Activated naive CD4-positive, alpha-beta T cell treated with anti-CD3 and anti-CD28 coated beads for 36 hours (primary cell): ENCODE results near the gene KDM2A. TPM values are rescaled to one million over a fixed set of nuclear protein-coding genes. Genes with fewer than 3 reads are reported as not detected.
"Not testable (repeated sequence)": the region's sequence is repeated elsewhere in the genome, so short reads cannot be mapped to it uniquely, and the experiment has no call there.

Source experiments
- CTCF ChIA-PET: fragments of 350-600 bp; sonication (Branson Sonifier 250); formaldehyde crosslinking; loops from one replicate; lab custom pipeline; 2021; ENCODE audit warnings: antibody characterized with exemption; lab: Charles Lee
- DNase-seq: peaks from one replicate; pipeline ENCODE4 v3.0.0-alpha.2; 2020
- H3K27ac Mint-ChIP-seq: one replicate; pipeline ENCODE4 v1.8.0; 2021; ENCODE audit warnings: mild to moderate bottlenecking, mixed read lengths
- H3K27me3 Mint-ChIP-seq: one replicate; pipeline ENCODE4 v1.8.0; 2021; ENCODE audit warnings: low read depth, mixed read lengths
- H3K36me3 Mint-ChIP-seq: one replicate; pipeline ENCODE4 v1.8.0; 2021; ENCODE audit warnings: low read depth, mixed read lengths
- H3K4me1 Mint-ChIP-seq: one replicate; pipeline ENCODE4 v1.8.0; 2021; ENCODE audit warnings: low read depth, mixed read lengths
- H3K4me3 Mint-ChIP-seq: one replicate; pipeline ENCODE4 v1.8.0; 2021; ENCODE audit warnings: mild to moderate bottlenecking, moderate library complexity, mixed read lengths
- H3K9me3 Mint-ChIP-seq: one replicate; pipeline ENCODE4 v1.8.0; 2021; ENCODE audit warnings: mixed read lengths
- intact Hi-C: fragments of 100-400 bp; cut with micrococcal nuclease; formaldehyde crosslinking; loops from one replicate; pipeline ENCODE4 v1.15.1; 2023
- total RNA-seq, 2 experiments: library from RNA; stranded (reverse); gene quantifications; one replicate each; pipeline ENCODE4 v1.2.3, GENCODE V29; 2021

KDM2A gene
- total RNA-seq, 2 experiments from 2014 or later, result 57.7 to 58.8 TPM

DNA sequence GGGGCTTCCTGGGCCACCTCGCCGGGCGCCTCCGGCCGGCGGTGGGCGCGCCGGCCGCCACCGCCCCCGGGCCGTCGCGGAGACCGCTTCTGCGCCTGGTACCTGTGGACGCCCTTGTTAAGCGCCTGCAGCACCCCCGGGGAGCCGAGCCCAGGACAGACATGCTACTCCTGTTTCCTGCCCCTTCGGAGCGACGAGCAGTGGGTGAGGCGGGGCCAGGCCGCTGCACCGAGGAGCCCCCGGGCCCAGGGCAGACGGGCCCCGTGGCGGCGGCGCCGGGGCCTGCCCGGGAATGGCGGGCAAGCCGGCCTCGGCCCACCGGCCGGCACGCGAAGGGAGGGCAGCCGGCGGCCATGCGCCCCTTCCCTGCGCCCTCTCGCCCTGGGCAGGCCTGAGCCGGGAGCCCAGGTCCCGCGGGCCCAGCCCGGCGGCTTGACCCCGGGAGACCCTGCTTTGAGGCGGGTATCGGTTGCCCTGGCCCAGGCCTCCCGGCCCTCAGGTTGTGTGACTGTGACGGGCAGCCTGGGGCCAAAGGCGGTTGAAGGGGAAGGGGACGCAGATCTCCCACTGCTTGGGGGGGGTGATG is 789 bp upstream of the KDM2A start:
- peak; percentile 59 for DNase-seq
- Mint-ChIP-seq H3K4me1 (peaks cover 41% of the 10 kb centered on the region), H3K9me3 (no peaks in the 10 kb centered on the region), H3K36me3 (peaks cover 12% of the 10 kb centered on the region), H3K27ac (peak overlapping the region; percentile 59), H3K27me3 (no peaks in the 10 kb centered on the region), H3K4me3 (peak overlapping the region; percentile 72)
- CTCF ChIA-PET, result interaction anchor here (0.6 to 1.3 kb wide), 2 partner anchors 49 to 51 kb away, joined by 3 to 4 read pairs; no protein-coding TSS in a partner anchor
- intact Hi-C loops, result loop anchor here (2.0 to 10.0 kb wide), 5 partner anchors 35 to 387 kb away; partner anchors contain the start of genes CDK2AP2, PC and PITPNM1

DNA sequence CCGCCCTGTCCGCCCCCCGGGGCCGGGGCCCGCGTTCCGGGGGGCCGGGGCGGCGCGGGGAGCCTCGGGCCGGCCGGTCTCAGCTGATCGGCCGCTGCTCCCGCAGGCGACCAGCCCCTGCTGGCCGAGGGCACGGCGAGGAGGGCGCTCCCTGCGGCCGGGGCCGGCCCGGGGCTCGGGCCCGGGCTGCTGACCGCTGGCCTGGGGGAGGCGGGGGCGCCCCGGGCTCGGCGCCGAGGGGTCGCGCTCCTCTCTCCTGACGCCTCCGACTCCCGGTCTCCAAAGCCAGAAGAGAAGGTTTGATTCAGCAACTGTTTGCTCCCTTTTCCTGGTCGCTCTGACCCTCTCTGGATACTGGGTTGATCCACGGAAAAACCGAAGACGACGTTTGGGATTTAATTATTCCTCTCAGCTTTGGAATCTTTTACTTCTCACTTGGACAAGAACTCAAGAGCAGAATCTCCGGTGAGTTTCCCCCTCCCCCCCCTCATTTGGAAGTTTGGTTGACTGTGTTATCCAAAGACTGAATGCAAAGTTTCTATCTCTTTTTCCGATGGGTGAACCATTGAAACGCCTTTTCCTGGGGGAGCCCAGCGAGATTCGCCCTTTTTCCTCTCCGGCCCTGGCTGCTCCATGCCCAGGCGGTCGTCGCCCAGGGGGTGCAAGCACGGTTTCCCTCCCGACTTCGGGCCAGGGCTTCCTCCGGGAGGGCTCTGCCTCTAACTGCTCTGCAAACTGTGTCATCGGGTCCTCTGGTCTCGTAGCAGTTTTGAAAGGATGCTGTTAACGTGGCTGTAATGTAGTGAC is 725 bp downstream of the KDM2A start:
- DNase-seq, result peak; percentile 52
- intact Hi-C loops, result loop anchor here (1.0 to 10.0 kb wide), 9 partner anchors 37 to 500 kb away; partner anchors contain the start of genes CDK2AP2, PC, PITPNM1 and RCE1
- no peaks in the 10 kb centered on the region for H3K27me3 Mint-ChIP-seq
- peaks cover 13% of the 10 kb centered on the region for H3K36me3 Mint-ChIP-seq
- H3K4me3 Mint-ChIP-seq, result peak overlapping the region; percentile 97
- H3K4me1 Mint-ChIP-seq, result peaks cover 36% of the 10 kb centered on the region
- no peaks in the 10 kb centered on the region for H3K9me3 Mint-ChIP-seq
- CTCF ChIA-PET, result interaction anchor here (1.3 kb wide), 1 partner anchor 41 kb away, joined by 4 read pairs; no protein-coding TSS in a partner anchor
- H3K27ac Mint-ChIP-seq, result peak overlapping the region; percentile 92

DNA sequence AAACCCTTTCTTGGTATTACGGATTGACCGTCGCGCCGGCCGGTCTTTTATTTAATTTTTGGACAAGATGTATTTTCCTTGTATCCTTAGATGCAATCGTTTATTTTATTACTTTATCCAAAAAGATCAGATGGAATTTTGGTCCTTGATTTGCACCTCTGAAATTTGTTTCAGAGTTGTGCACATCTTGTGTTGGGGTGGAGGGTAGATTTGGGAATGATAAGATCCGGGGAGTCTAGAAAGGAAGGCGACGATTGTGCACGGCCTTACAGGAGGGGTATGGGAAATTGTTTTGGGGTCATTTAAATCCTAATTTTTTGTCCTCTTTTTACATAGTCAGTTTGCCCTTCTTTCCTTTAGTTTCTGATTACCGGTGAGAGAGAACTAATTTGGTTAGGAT is 1.4 kb downstream of the KDM2A start:
- intact Hi-C loops, result loop anchor here (5.0 kb wide), 1 partner anchor 47 kb away; no protein-coding TSS in a partner anchor

DNA sequence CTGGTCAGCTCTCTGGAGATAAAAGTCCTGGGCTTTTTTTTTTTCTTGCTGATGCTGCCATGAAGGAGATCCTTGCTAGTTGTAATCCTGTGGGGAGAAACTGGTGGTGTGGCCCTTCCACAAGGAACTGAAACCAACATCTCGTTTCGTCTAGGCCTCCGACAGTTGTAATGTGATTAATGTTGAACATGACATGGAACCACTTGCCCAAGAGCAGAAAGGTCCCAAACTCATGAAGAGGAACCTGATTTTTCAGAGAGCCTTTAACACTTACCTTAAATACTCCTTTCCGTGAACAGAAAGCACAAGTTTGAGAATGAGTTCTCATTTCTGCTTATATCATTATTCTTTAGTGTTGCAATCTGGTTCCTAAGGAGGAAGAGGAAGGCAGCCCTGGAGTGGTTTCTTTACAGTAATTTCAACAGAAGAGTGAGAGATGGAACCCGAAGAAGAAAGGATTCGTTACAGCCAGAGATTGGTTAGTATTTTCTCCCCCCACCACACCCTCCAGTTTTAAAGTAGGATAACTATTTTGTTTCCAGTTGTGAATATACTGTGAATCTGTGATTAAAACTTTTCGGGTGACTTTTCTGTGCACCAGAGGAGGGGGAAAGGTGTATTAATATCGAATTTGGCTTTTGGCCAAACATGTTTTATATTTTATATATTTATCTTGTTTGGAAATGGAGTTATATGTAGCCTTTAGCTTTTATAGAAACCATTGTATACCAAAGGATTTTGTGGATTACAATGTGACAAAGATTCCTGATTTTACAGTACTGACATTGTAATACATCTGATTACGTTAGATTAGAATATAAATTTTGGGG is 2.0 kb downstream of the KDM2A start:
- intact Hi-C loops, result loop anchor here (5.0 kb wide), 1 partner anchor 46 kb away; no protein-coding TSS in a partner anchor
- CTCF ChIA-PET, result interaction anchor here (0.8 kb wide), 1 partner anchor 10 kb away, joined by 3 read pairs; no protein-coding TSS in a partner anchor
- Mint-ChIP-seq H3K4me3 (peak overlapping the region; percentile 97), H3K4me1 (peaks cover 32% of the 10 kb centered on the region), H3K27me3 (no peaks in the 10 kb centered on the region), H3K36me3 (peaks cover 13% of the 10 kb centered on the region), H3K27ac (peak overlapping the region; percentile 92), H3K9me3 (no peaks in the 10 kb centered on the region)
- DNase-seq, result peak; percentile 36

More for the DNA sequence above, 1.4 kb downstream of the KDM2A start:
- peaks cover 13% of the 10 kb centered on the region for H3K36me3 Mint-ChIP-seq
- no peaks in the 10 kb centered on the region for H3K27me3 Mint-ChIP-seq
- peak overlapping the region; percentile 97 for H3K4me3 Mint-ChIP-seq
- peak overlapping the region; percentile 92 for H3K27ac Mint-ChIP-seq
- H3K4me1 Mint-ChIP-seq, result peaks cover 35% of the 10 kb centered on the region
- H3K9me3 Mint-ChIP-seq, result no peaks in the 10 kb centered on the region
- DNase-seq, result no peak
- CTCF ChIA-PET, result no interaction called here

DNA sequence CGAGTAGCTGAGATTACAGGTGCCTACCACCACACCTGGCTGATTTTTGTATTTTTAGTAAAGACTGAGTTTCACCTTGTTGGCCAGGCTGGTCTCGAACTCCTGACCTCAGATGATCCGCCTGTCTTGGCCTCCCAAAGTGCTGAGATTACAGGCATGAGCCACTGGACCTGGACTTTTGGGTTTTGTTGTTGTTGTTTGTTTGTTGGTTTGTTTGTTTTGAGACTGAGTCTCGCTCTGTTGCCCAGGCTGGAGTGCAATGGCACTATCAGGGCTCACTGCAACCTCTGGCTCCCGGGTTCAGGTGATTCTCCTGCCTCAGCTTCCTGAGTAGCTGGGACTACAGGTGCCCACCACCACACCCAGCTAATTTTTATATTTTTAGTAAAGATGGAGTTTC is 4.7 kb downstream of the KDM2A start:
- DNase-seq, H3K4me3 Mint-ChIP-seq, H3K9me3 Mint-ChIP-seq, CTCF ChIA-PET, H3K27me3 Mint-ChIP-seq: not testable (repeated sequence)
- peak overlapping the region; percentile 13 for H3K27ac Mint-ChIP-seq
- peaks cover 14% of the 10 kb centered on the region for H3K36me3 Mint-ChIP-seq
- peaks cover 27% of the 10 kb centered on the region for H3K4me1 Mint-ChIP-seq
- intact Hi-C loops, result loop anchor here (5.0 kb wide), 1 partner anchor 44 kb away; no protein-coding TSS in a partner anchor

DNA sequence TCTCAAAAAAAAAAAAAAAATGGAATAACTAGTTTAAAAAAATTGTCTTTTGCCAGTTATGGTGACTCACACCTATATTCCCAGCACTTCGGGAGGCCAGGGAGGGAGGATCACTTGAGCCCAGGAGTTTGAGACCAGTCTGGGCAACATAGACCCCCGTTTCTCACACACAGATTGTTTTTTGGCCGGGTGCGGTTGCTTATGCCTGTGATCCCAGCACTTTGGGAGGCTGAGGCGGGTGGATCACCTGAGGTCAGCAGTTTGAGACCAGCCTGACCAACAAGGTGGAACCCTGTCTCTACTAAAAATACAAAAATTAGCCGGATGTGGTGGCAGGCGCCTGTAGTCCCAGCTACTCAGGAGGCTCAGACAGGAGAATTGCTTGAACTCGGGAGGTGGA is 7.2 kb downstream of the KDM2A start:
- intact Hi-C loops, H3K27me3 Mint-ChIP-seq, DNase-seq, H3K27ac Mint-ChIP-seq, H3K9me3 Mint-ChIP-seq, H3K4me3 Mint-ChIP-seq: not testable (repeated sequence)
- H3K4me1 Mint-ChIP-seq, result peaks cover 32% of the 10 kb centered on the region
- H3K36me3 Mint-ChIP-seq, result peaks cover 11% of the 10 kb centered on the region
- CTCF ChIA-PET, result interaction anchor here (1.3 kb wide), 1 partner anchor 195 kb away, joined by 3 read pairs; no protein-coding TSS in a partner anchor

DNA sequence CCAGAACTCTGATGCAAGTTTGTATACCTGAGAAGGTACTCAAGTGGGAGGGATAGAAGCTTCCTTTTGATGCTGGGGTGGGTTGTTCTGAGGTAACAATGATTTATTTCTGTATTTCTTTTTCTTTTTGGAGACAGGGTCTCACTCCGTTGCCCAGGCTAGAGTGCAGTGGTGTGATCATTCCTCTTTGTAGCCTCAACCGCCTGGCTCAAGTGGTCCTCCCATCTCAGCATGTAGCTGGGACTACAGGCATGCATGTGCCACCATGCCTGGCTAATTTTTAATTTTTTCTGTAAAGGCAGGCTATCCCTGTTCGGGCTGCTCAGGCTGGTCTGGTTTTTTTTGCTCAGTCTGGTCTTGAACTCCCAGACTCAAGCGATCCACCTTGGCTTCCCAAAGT is 7.9 kb downstream of the KDM2A start:
- no peak overlapping the region for H3K27ac Mint-ChIP-seq
- CTCF ChIA-PET, result interaction anchor here (0.7 to 1.3 kb wide), 2 partner anchors 29 to 194 kb away, joined by 3 read pairs; no protein-coding TSS in a partner anchor
- peaks cover 16% of the 10 kb centered on the region for H3K36me3 Mint-ChIP-seq
- no peak for DNase-seq
- no peaks in the 10 kb centered on the region for H3K9me3 Mint-ChIP-seq
- no peak overlapping the region for H3K4me3 Mint-ChIP-seq
- peaks cover 29% of the 10 kb centered on the region for H3K4me1 Mint-ChIP-seq
- no peaks in the 10 kb centered on the region for H3K27me3 Mint-ChIP-seq
- intact Hi-C loops, result no loop called here

DNA sequence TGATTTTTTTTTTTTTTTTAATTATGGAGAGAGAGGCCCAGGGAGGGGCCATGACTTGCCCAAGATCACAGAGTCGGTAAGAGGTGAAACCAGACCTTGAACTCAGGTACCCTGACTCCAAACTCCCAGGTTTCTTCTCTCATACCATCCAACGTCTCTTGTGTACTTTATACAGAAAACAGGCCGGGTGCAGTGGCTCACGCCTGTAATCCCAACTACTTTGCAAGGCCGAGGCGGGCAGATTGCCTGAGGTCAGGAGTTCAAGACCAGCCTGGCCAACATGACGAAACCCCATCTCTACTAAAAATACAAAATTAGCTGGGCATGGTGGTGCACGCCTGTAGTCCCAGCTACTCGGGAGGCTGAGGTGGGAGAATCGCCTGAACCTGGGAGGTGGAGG is 11.8 kb downstream of the KDM2A start:
- CTCF ChIA-PET, DNase-seq, intact Hi-C loops, H3K4me3 Mint-ChIP-seq, H3K27me3 Mint-ChIP-seq, H3K27ac Mint-ChIP-seq, H3K9me3 Mint-ChIP-seq: not testable (repeated sequence)
- peaks cover 19% of the 10 kb centered on the region for H3K4me1 Mint-ChIP-seq
- H3K36me3 Mint-ChIP-seq, result peaks cover 33% of the 10 kb centered on the region

DNA sequence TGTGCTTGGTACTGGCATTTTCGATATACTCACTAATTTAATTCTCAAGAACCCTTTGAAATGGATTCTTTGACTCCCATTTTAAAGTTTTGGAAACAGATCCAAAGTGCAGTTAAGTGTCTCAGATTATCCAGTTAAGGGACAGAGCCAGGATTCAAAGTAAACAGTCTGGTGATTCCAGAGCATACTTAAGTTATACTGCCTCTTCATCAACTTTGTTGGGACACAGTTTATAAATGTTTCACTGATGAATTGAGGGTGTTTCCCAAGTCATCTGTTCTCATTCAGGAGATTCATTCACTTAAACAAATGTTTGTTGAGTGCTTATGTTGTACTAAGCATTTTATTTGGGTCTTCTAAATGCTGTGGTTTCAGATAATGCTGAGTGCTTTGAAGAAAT is 17.1 kb downstream of the KDM2A start:
- Mint-ChIP-seq H3K27ac (no peak overlapping the region), H3K4me3 (no peak overlapping the region), H3K27me3 (no peaks in the 10 kb centered on the region), H3K36me3 (peaks cover 34% of the 10 kb centered on the region), H3K4me1 (peaks cover 7% of the 10 kb centered on the region), H3K9me3 (no peaks in the 10 kb centered on the region)
- CTCF ChIA-PET, result no interaction called here
- intact Hi-C loops, result no loop called here
- no peak for DNase-seq

DNA sequence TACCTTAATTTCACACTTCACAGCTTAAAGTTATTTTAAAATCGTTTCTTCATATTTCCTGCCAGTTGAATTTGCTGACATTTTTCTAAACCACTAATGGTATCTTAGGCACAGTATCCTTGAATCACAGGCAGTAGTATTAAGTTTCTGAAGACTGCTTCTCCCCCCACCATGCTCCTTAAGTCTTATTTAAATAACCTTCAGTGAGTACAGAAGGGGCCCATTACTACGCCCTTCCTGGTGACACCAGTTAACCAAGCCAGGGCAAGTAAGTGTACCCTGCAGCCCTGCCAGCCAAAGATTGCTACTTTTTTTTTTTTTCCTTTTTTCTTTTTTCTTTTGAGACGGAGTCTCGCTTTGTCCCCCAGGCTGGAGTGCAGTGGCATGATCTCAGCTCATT is 19.9 kb downstream of the KDM2A start:
- Mint-ChIP-seq H3K4me3 (no peak overlapping the region), H3K9me3 (no peaks in the 10 kb centered on the region), H3K4me1 (peaks cover 6% of the 10 kb centered on the region), H3K27me3 (no peaks in the 10 kb centered on the region), H3K27ac (no peak overlapping the region), H3K36me3 (peaks cover 21% of the 10 kb centered on the region)
- no peak for DNase-seq
- CTCF ChIA-PET, result no interaction called here
- intact Hi-C loops, result no loop called here

DNA sequence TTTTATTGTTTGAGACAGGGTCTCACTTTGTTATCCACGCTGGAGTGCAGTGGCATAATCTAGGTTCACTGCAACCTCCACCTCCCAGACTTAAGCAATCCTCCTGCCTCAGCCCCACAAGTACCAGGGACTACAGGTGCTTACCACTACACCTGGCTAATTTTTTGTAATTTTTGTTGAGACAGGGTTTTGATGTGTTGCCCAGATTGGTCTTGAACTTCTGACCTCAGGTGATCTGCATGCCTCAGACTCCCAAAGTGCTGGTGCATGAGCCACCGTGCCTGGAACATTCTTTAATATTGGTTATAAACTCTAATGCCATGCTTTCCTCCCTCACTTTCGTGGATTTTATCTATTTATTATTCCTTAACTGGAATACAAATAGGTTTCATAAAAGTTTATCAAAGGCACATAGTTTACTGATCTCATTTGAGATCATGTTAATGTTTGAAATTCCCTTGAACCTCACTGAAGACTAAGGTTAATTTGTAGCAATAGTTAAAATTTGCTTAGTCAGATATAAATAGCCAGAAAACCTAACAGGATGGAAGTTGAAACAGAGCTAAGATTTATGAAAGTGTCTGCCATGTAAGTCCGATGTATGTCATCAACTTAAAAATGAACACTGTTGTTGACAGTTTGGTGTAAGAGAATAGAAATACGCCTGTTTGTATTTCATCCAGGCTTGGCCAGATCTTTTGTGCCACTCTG is 27.6 kb downstream of the KDM2A start:
- Mint-ChIP-seq H3K9me3 (no peaks in the 10 kb centered on the region), H3K4me1 (peaks cover 6% of the 10 kb centered on the region), H3K4me3 (no peak overlapping the region), H3K27ac (no peak overlapping the region), H3K36me3 (peaks cover 2% of the 10 kb centered on the region), H3K27me3 (no peaks in the 10 kb centered on the region)
- intact Hi-C loops, result no loop called here
- CTCF ChIA-PET, result interaction anchor here (0.6 kb wide), 1 partner anchor 451 kb away, joined by 5 read pairs; no protein-coding TSS in a partner anchor
- no peak for DNase-seq
